ENCODE data around the gene ATAD3B. TPM values are rescaled to one million over a fixed set of nuclear protein-coding genes. Genes with fewer than 3 reads are reported as not detected.
"Not testable (repeated sequence)": the region's sequence is repeated elsewhere in the genome, so short reads cannot be mapped to it uniquely, and the experiment has no call there.

ATAD3B gene
- total RNA-seq, 1 experiment from 2014 or later = 104 TPM

GRCh38 chr1:1477206-1477605 lies 5.6 kb downstream of the ATAD3B start:
- intact Hi-C loops (cut with micrococcal nuclease; ENCODE audit: unreplicated experiment) (no loop called here), in situ Hi-C loops (cut with HindIII; ENCODE audit: low pct_unique_long_range_greater_than_20kb, low sequenced_read_pairs) (no loop called here)
- H3K36me3 ChIP-seq (ENCODE audit: control insufficient read depth, insufficient read depth, low read length) = no peaks in the 10 kb centered on the region
- H3K27me3 ChIP-seq (ENCODE audit: control insufficient read depth, insufficient read depth, low read length) = no peaks in the 10 kb centered on the region
- H3K27ac ChIP-seq (ENCODE audit: low read length) = no peak overlapping the region
- no peak for ATAC-seq
- POLR2A ChIA-PET = interaction anchor here (0.6 kb wide), 1 partner anchor 27 kb away, joined by 4 read pairs; no protein-coding TSS in a partner anchor
- BruUV-seq (replicated peaks) = no TSS peak
- CTCF ChIA-PET = no interaction called here
- H3K9me3 ChIP-seq (ENCODE audit: control insufficient read depth, insufficient read depth, low read depth, low read length) = no peaks in the 10 kb centered on the region
- H3K4me1 ChIP-seq (ENCODE audit: control insufficient read depth, insufficient read depth, low read length) = peaks cover 6% of the 10 kb centered on the region; the same call in 1 of the 2 replicates
- TF ChIP-seq CTCF (IDR thresholded peaks at IDR 0.05) (no peak), TCF7L2 (IDR thresholded peaks at IDR 0.05; ENCODE audit: low read depth, low read length) (no peak), SIN3A (IDR thresholded peaks at IDR 0.05; ENCODE audit: borderline replicate concordance, insufficient read depth, low read depth, low read length) (no peak), POLR2AphosphoS5 (IDR thresholded peaks at IDR 0.05; ENCODE audit: low read depth, low read length) (no peak), REST (IDR thresholded peaks at IDR 0.05; ENCODE audit: insufficient read depth in 1 of 2, low read depth in 2 of 2, low read length in 1 of 2) (no peak)
- no peak for DNase-seq (ENCODE audit: low read depth, low spot score)
- no peak overlapping the region for H3K4me3 ChIP-seq (ENCODE audit: low read depth in 2 of 2, low read length in 2 of 2)

GRCh38 chr1:1479547-1480487 lies 8.3 kb downstream of the ATAD3B start:
- in situ Hi-C loops (cut with HindIII; ENCODE audit: low pct_unique_long_range_greater_than_20kb, low sequenced_read_pairs) (no loop called here), intact Hi-C loops (cut with micrococcal nuclease; ENCODE audit: unreplicated experiment) (no loop called here)
- no TSS peak for BruUV-seq (replicated peaks)
- Histone ChIP-seq H3K27me3 (ENCODE audit: control insufficient read depth, insufficient read depth, low read length) (no peaks in the 10 kb centered on the region), H3K4me1 (ENCODE audit: control insufficient read depth, insufficient read depth, low read length) (no peaks in the 10 kb centered on the region), H3K36me3 (ENCODE audit: control insufficient read depth, insufficient read depth, low read length) (no peaks in the 10 kb centered on the region), H3K4me3 (ENCODE audit: low read depth in 2 of 2, low read length in 2 of 2) (no peak overlapping the region), H3K27ac (ENCODE audit: low read length) (no peak overlapping the region), H3K9me3 (ENCODE audit: control insufficient read depth, insufficient read depth, low read depth, low read length) (no peaks in the 10 kb centered on the region)
- CTCF ChIA-PET = no interaction called here
- DNase-seq (ENCODE audit: low read depth, low spot score) = no peak
- POLR2A ChIA-PET = no interaction called here
- ATAC-seq = no peak
- TF ChIP-seq TCF7L2 (IDR thresholded peaks at IDR 0.05; ENCODE audit: low read depth, low read length) (no peak), REST (IDR thresholded peaks at IDR 0.05; ENCODE audit: insufficient read depth in 1 of 2, low read depth in 2 of 2, low read length in 1 of 2) (no peak), CTCF (IDR thresholded peaks at IDR 0.05) (no peak), SIN3A (IDR thresholded peaks at IDR 0.05; ENCODE audit: borderline replicate concordance, insufficient read depth, low read depth, low read length) (no peak), POLR2AphosphoS5 (IDR thresholded peaks at IDR 0.05; ENCODE audit: low read depth, low read length) (no peak)

- H3K4me1 ChIP-seq (ENCODE audit: control insufficient read depth, insufficient read depth, low read length); H3K4me3 ChIP-seq (ENCODE audit: low read depth in 2 of 2, low read length in 2 of 2); in situ Hi-C loops (cut with HindIII; ENCODE audit: low pct_unique_long_range_greater_than_20kb, low sequenced_read_pairs); H3K36me3 ChIP-seq (ENCODE audit: control insufficient read depth, insufficient read depth, low read length); intact Hi-C loops (cut with micrococcal nuclease; ENCODE audit: unreplicated experiment); DNase-seq (ENCODE audit: low read depth, low spot score); CTCF ChIA-PET; POLR2A ChIA-PET; H3K27me3 ChIP-seq (ENCODE audit: control insufficient read depth, insufficient read depth, low read length); H3K27ac ChIP-seq (ENCODE audit: low read length); H3K9me3 ChIP-seq (ENCODE audit: control insufficient read depth, insufficient read depth, low read depth, low read length); BruUV-seq (replicated peaks); ATAC-seq: not testable (repeated sequence)
These were observed 8.9 kb downstream of the ATAD3B start for GRCh38 chr1:1480488-1480867.

Measured in Panc1 (cell line).